ENCODE measurements around the gene GPR25. TPM values are rescaled to one million over a fixed set of nuclear protein-coding genes. Genes with fewer than 3 reads are reported as not detected.

GPR25 gene
- total RNA-seq: under 1 TPM in 1 of 4 donors, not detected in 3; 0.24 TPM

GRCh38 chr1:200872446-200873115 is at the start of gene GPR25:
GPR25 (plus strand) TSS chr1:200872981; CDS start chr1:200873038, 57 bp downstream.
- in situ Hi-C loops (cut with MboI; ENCODE audit: low sequenced_read_pairs in 4 of 4): no loop called here
- intact Hi-C loops (cut with DNase I; ENCODE audit: low total_unique reads): no loop called here
- Histone ChIP-seq H3K27me3 (peaks cover 31 to 37% (median 32%) of the 10 kb centered on the region in 3 donors), H3K4me3 (peak within 1 kb of the TSS; percentile 8 to 43 (median 34)), H3K36me3 (no peaks in the 10 kb centered on the region), H3K4me1 (peaks cover 9% of the 10 kb centered on the region in 2 donors), H3K9me3 (no peaks in the 10 kb centered on the region), H3K27ac (no peak within 1 kb of the TSS)
- DNase-seq (no peak), ATAC-seq (no peak)
- TF ChIP-seq POLR2A (IDR thresholded peaks at IDR 0.05): no peak
- TF ChIP-seq, protein P1, sequence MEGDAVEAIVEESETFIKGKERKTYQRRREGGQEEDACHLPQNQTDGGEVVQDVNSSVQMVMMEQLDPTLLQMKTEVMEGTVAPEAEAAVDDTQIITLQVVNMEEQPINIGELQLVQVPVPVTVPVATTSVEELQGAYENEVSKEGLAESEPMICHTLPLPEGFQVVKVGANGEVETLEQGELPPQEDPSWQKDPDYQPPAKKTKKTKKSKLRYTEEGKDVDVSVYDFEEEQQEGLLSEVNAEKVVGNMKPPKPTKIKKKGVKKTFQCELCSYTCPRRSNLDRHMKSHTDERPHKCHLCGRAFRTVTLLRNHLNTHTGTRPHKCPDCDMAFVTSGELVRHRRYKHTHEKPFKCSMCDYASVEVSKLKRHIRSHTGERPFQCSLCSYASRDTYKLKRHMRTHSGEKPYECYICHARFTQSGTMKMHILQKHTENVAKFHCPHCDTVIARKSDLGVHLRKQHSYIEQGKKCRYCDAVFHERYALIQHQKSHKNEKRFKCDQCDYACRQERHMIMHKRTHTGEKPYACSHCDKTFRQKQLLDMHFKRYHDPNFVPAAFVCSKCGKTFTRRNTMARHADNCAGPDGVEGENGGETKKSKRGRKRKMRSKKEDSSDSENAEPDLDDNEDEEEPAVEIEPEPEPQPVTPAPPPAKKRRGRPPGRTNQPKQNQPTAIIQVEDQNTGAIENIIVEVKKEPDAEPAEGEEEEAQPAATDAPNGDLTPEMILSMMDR (IDR thresholded peaks at IDR 0.05 in 4 of 5, conservative IDR thresholded peaks at IDR 0.05 in 1 of 5): no peak

DNA sequence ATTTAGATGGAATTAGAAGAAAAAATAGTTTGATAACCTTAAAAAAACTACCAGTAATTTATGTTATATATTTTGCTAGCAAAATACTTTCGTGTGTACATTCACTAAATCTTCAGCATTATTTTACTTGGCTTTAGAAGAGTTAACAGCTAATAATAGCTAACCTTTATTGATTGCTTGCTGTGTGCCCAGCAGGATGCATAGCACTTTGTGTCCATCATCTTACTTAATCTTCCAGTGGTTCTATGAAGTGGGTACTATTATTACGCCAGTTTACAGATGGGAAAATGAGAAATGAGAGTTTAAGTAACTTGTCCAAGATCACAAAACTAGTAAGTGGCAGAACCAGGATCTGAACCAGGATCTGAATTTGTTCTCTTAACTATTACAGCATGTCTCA is 41.7 kb upstream of the GPR25 start:
- H3K9me3 ChIP-seq: no peaks in the 10 kb centered on the region
- no peak overlapping the region for H3K4me3 ChIP-seq
- no peak for TF ChIP-seq POLR2A (IDR thresholded peaks at IDR 0.05)
- TF ChIP-seq, protein P1 (IDR thresholded peaks at IDR 0.05 in 4 of 5, conservative IDR thresholded peaks at IDR 0.05 in 1 of 5): no peak
- H3K36me3 ChIP-seq: no peaks in the 10 kb centered on the region
- H3K27ac ChIP-seq: no peak overlapping the region
- no peaks in the 10 kb centered on the region for H3K27me3 ChIP-seq
- H3K4me1 ChIP-seq: peaks cover 0 to 5% of the 10 kb centered on the region in 2 donors
- ATAC-seq (no peak), DNase-seq (no peak)
- in situ Hi-C loops (cut with MboI; ENCODE audit: low sequenced_read_pairs in 4 of 4): no loop called here
- intact Hi-C loops (cut with DNase I; ENCODE audit: low total_unique reads): no loop called here

GRCh38 chr1:200834383-200834782 is 38.4 kb upstream of the GPR25 start:
- no peaks in the 10 kb centered on the region for H3K9me3 ChIP-seq
- intact Hi-C loops (cut with DNase I; ENCODE audit: low total_unique reads) (no loop called here), in situ Hi-C loops (cut with MboI; ENCODE audit: low sequenced_read_pairs in 4 of 4) (no loop called here)
- TF ChIP-seq, protein P1 (IDR thresholded peaks at IDR 0.05 in 4 of 5, conservative IDR thresholded peaks at IDR 0.05 in 1 of 5): no peak
- TF ChIP-seq POLR2A (IDR thresholded peaks at IDR 0.05): no peak
- H3K4me3 ChIP-seq: no peak overlapping the region
- H3K27ac ChIP-seq: no peak overlapping the region
- ATAC-seq (no peak), DNase-seq (no peak)
- no peaks in the 10 kb centered on the region for H3K36me3 ChIP-seq
- H3K4me1 ChIP-seq: no peaks in the 10 kb centered on the region
- no peaks in the 10 kb centered on the region for H3K27me3 ChIP-seq

DNA sequence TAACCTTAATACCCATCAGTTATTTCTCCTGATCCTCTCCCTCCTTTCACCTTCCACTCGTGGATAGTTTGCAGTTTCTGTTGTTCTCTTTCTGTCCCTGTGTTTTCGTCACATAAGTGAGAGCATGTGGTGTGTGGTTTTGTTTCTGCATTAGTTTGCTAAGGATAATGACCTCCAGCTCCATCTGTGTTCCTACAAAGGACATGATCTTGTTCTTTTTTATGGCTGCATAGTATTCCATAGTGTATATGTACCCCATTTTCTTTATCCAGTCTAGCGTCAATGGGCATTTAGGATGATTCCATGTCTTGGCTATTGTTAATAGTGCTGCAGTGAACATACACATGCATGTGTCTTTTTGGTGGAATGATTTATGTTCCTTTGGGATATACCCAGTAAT is 36.6 kb upstream of the GPR25 start:
- in situ Hi-C loops (cut with MboI; ENCODE audit: low sequenced_read_pairs in 4 of 4) (no loop called here), intact Hi-C loops (cut with DNase I; ENCODE audit: low total_unique reads) (no loop called here)
- no peaks in the 10 kb centered on the region for H3K9me3 ChIP-seq
- no peaks in the 10 kb centered on the region for H3K27me3 ChIP-seq
- no peak for TF ChIP-seq POLR2A (IDR thresholded peaks at IDR 0.05)
- TF ChIP-seq, protein P1 (IDR thresholded peaks at IDR 0.05 in 4 of 5, conservative IDR thresholded peaks at IDR 0.05 in 1 of 5): no peak
- H3K27ac ChIP-seq: no peak overlapping the region
- H3K36me3 ChIP-seq: no peaks in the 10 kb centered on the region
- H3K4me1 ChIP-seq: no peaks in the 10 kb centered on the region
- ATAC-seq (no peak), DNase-seq (no peak)
- no peak overlapping the region for H3K4me3 ChIP-seq

Measured in gastrocnemius medialis (tissue), 4 donors.